ENCODE measurements around the gene INPP1. TPM values are rescaled to one million over a fixed set of nuclear protein-coding genes. Genes with fewer than 3 reads are reported as not detected.
A peak's percentile ranks its signal among the peaks of the same experiment; 100 is the strongest.

Gene INPP1
- total RNA-seq, 2 experiments from 2014 or later, result not detected

- H4K20me1 ChIP-seq (ENCODE audit: insufficient read depth, low read length), result no peaks in the 10 kb centered on the region
- POLR2A ChIA-PET, result interaction anchor here (0.8 to 1.3 kb wide), 3 partner anchors 12 to 160 kb away, joined by 3 to 5 read pairs (median 4); no protein-coding TSS in a partner anchor
- H3K4me1 ChIP-seq (ENCODE audit: insufficient read depth, low read length, poor library complexity, severe bottlenecking), result no peaks in the 10 kb centered on the region
- peak overlapping the region; percentile 47 for H3K4me3 ChIP-seq (ENCODE audit: low read depth, low read length, poor library complexity, severe bottlenecking)
- no peak overlapping the region for H3K27ac ChIP-seq (ENCODE audit: low read depth, low read length, poor library complexity, severe bottlenecking)
- intact Hi-C loops (cut with micrococcal nuclease; ENCODE audit: unreplicated experiment), result no loop called here
- no peaks in the 10 kb centered on the region for H3K36me3 ChIP-seq (ENCODE audit: insufficient read depth, low read length)
- no peaks in the 10 kb centered on the region for H3K79me2 ChIP-seq (ENCODE audit: insufficient read depth, low read depth, low read length)
- H3K4me2 ChIP-seq (ENCODE audit: low read length), result peak overlapping the region; percentile 52
- no peaks in the 10 kb centered on the region for H3K9me2 ChIP-seq (ENCODE audit: insufficient read depth, low read length)
- CTCF ChIA-PET (ENCODE audit: unreplicated experiment), result no interaction called here
- BruUV-seq (replicated peaks), result no TSS peak
- peak; percentile 23 for DNase-seq (ENCODE audit: low spot score)
- peak overlapping the region; percentile 37 for H2AFZ ChIP-seq (ENCODE audit: low read length)
- H3K9me3 ChIP-seq (ENCODE audit: low read length), result no peaks in the 10 kb centered on the region
- TF ChIP-seq EZH2phosphoT487 (IDR thresholded peaks at IDR 0.05; ENCODE audit: borderline replicate concordance, low read depth, low read length), result no peak
- TF ChIP-seq CTCF (conservative IDR thresholded peaks at IDR 0.05; ENCODE audit: low read length), result peak; percentile 52
Measured at GRCh38 chr2:190344276-190344827, 963 bp downstream of the INPP1 start.

- intact Hi-C loops (cut with micrococcal nuclease; ENCODE audit: unreplicated experiment), result no loop called here
- no peaks in the 10 kb centered on the region for H3K36me3 ChIP-seq (ENCODE audit: insufficient read depth, low read length)
- CTCF ChIA-PET (ENCODE audit: unreplicated experiment), result no interaction called here
- no peaks in the 10 kb centered on the region for H3K4me1 ChIP-seq (ENCODE audit: insufficient read depth, low read length, poor library complexity, severe bottlenecking)
- no peak overlapping the region for H3K4me3 ChIP-seq (ENCODE audit: low read depth, low read length, poor library complexity, severe bottlenecking)
- TF ChIP-seq EZH2phosphoT487 (IDR thresholded peaks at IDR 0.05; ENCODE audit: borderline replicate concordance, low read depth, low read length) (no peak), CTCF (conservative IDR thresholded peaks at IDR 0.05; ENCODE audit: low read length) (no peak)
- no peaks in the 10 kb centered on the region for H3K9me2 ChIP-seq (ENCODE audit: insufficient read depth, low read length)
- H3K9me3 ChIP-seq (ENCODE audit: low read length), result no peaks in the 10 kb centered on the region
- H3K79me2 ChIP-seq (ENCODE audit: insufficient read depth, low read depth, low read length), result no peaks in the 10 kb centered on the region
- no peak overlapping the region for H3K27ac ChIP-seq (ENCODE audit: low read depth, low read length, poor library complexity, severe bottlenecking)
- POLR2A ChIA-PET, result interaction anchor here (1.5 to 1.6 kb wide), 2 partner anchors 10 to 11 kb away, joined by 3 to 6 read pairs; no protein-coding TSS in a partner anchor
- no peak overlapping the region for H3K4me2 ChIP-seq (ENCODE audit: low read length)
- H4K20me1 ChIP-seq (ENCODE audit: insufficient read depth, low read length), result no peaks in the 10 kb centered on the region
- no peak overlapping the region for H2AFZ ChIP-seq (ENCODE audit: low read length)
- no TSS peak for BruUV-seq (replicated peaks)
- DNase-seq (ENCODE audit: low spot score), result no peak
Measured at GRCh38 chr2:190350371-190350770, 7.0 kb downstream of the INPP1 start.

- DNase-seq (ENCODE audit: low spot score), result no peak
- TF ChIP-seq EZH2phosphoT487 (IDR thresholded peaks at IDR 0.05; ENCODE audit: borderline replicate concordance, low read depth, low read length), result no peak
- TF ChIP-seq CTCF (conservative IDR thresholded peaks at IDR 0.05; ENCODE audit: low read length), result no peak
- Histone ChIP-seq H4K20me1 (ENCODE audit: insufficient read depth, low read length) (no peaks in the 10 kb centered on the region), H3K4me1 (ENCODE audit: insufficient read depth, low read length, poor library complexity, severe bottlenecking) (no peaks in the 10 kb centered on the region), H3K4me2 (ENCODE audit: low read length) (no peak overlapping the region), H2AFZ (ENCODE audit: low read length) (no peak overlapping the region), H3K79me2 (ENCODE audit: insufficient read depth, low read depth, low read length) (no peaks in the 10 kb centered on the region), H3K36me3 (ENCODE audit: insufficient read depth, low read length) (no peaks in the 10 kb centered on the region), H3K9me3 (ENCODE audit: low read length) (no peaks in the 10 kb centered on the region), H3K9me2 (ENCODE audit: insufficient read depth, low read length) (no peaks in the 10 kb centered on the region), H3K4me3 (ENCODE audit: low read depth, low read length, poor library complexity, severe bottlenecking) (no peak overlapping the region), H3K27ac (ENCODE audit: low read depth, low read length, poor library complexity, severe bottlenecking) (no peak overlapping the region)
- ChIA-PET POLR2A (interaction anchor here (0.7 to 0.9 kb wide), 3 partner anchors 9 to 231 kb away, joined by 3 read pairs; no protein-coding TSS in a partner anchor), CTCF (ENCODE audit: unreplicated experiment) (no interaction called here)
- intact Hi-C loops (cut with micrococcal nuclease; ENCODE audit: unreplicated experiment), result no loop called here
- BruUV-seq (replicated peaks), result no TSS peak
Measured at GRCh38 chr2:190351955-190352354, 8.6 kb downstream of the INPP1 start.

All from OCI-LY7 (cell line).